ENCODE data around the gene FHOD3.
"Not testable (repeated sequence)": the region's sequence is repeated elsewhere in the genome, so short reads cannot be mapped to it uniquely, and the experiment has no call there.

FHOD3 gene

GRCh38 chr18:36543991-36544725, 246.6 kb downstream of the FHOD3 start:
- Histone ChIP-seq H3K18ac (ENCODE audit: low read length) (no peak overlapping the region), H3K4ac (ENCODE audit: low read depth, low read length) (no peak overlapping the region), H3K4me3 (ENCODE audit: low read length) (no peak overlapping the region), H3K79me2 (ENCODE audit: control insufficient read depth, insufficient read depth, low read length) (no peaks in the 10 kb centered on the region), H3K56ac (ENCODE audit: low read length) (no peak overlapping the region), H4K5ac (ENCODE audit: low read length) (no peak overlapping the region), H3K27me3 (ENCODE audit: insufficient read depth, low read length, poor library complexity) (no peaks in the 10 kb centered on the region), H3K27ac (ENCODE audit: low read depth, low read length) (no peak overlapping the region), H4K8ac (ENCODE audit: low read depth, low read length) (no peak overlapping the region), H3K36me3 (ENCODE audit: control insufficient read depth, insufficient read depth, low read length) (no peaks in the 10 kb centered on the region), H3K23ac (ENCODE audit: low read length) (no peak overlapping the region), H2BK120ac (ENCODE audit: low read depth, low read length) (no peak overlapping the region), H3K9ac (ENCODE audit: low read length) (no peak overlapping the region), H3K79me1 (ENCODE audit: low read length) (no peaks in the 10 kb centered on the region), H2BK15ac (replicated peaks; ENCODE audit: low read depth) (no peak overlapping the region), H2BK5ac (ENCODE audit: low read length) (no peak overlapping the region), H3K4me2 (ENCODE audit: low read length) (no peak overlapping the region), H2AK5ac (ENCODE audit: low read length) (no peak overlapping the region), H3K4me1 (ENCODE audit: control insufficient read depth, low read depth, low read length) (no peaks in the 10 kb centered on the region)
- WGBS (ENCODE audit: extremely low coverage, insufficient coverage, low lambda C conversion rate), result no CpG with 5 or more reads among the region's 15 CpGs
- no peak for DNase-seq

GRCh38 chr18:36545821-36546427, 248.4 kb downstream of the FHOD3 start:
- Histone ChIP-seq H2BK15ac (replicated peaks; ENCODE audit: low read depth) (no peak overlapping the region), H3K79me2 (ENCODE audit: control insufficient read depth, insufficient read depth, low read length) (no peaks in the 10 kb centered on the region), H2BK5ac (ENCODE audit: low read length) (no peak overlapping the region), H3K4me3 (ENCODE audit: low read length) (no peak overlapping the region), H4K5ac (ENCODE audit: low read length) (no peak overlapping the region), H3K79me1 (ENCODE audit: low read length) (no peaks in the 10 kb centered on the region), H2AK5ac (ENCODE audit: low read length) (no peak overlapping the region), H3K9ac (ENCODE audit: low read length) (no peak overlapping the region), H4K8ac (ENCODE audit: low read depth, low read length) (no peak overlapping the region), H3K4me2 (ENCODE audit: low read length) (no peak overlapping the region), H3K36me3 (ENCODE audit: control insufficient read depth, insufficient read depth, low read length) (no peaks in the 10 kb centered on the region), H2BK120ac (ENCODE audit: low read depth, low read length) (no peak overlapping the region), H3K27me3 (ENCODE audit: insufficient read depth, low read length, poor library complexity) (no peaks in the 10 kb centered on the region), H3K23ac (ENCODE audit: low read length) (no peak overlapping the region), H3K18ac (ENCODE audit: low read length) (no peak overlapping the region), H3K27ac (ENCODE audit: low read depth, low read length) (no peak overlapping the region), H3K56ac (ENCODE audit: low read length) (no peak overlapping the region), H3K4me1 (ENCODE audit: control insufficient read depth, low read depth, low read length) (no peaks in the 10 kb centered on the region), H3K4ac (ENCODE audit: low read depth, low read length) (no peak overlapping the region)
- DNase-seq, result no peak
- WGBS (ENCODE audit: extremely low coverage, insufficient coverage, low lambda C conversion rate), result no CpG with 5 or more reads among the region's 6 CpGs

GRCh38 chr18:36546876-36547275, 249.4 kb downstream of the FHOD3 start:
- Histone ChIP-seq H4K5ac (ENCODE audit: low read length) (no peak overlapping the region), H3K4me2 (ENCODE audit: low read length) (no peak overlapping the region), H3K79me2 (ENCODE audit: control insufficient read depth, insufficient read depth, low read length) (no peaks in the 10 kb centered on the region), H3K27me3 (ENCODE audit: insufficient read depth, low read length, poor library complexity) (no peaks in the 10 kb centered on the region), H3K4me1 (ENCODE audit: control insufficient read depth, low read depth, low read length) (no peaks in the 10 kb centered on the region), H2BK5ac (ENCODE audit: low read length) (no peak overlapping the region), H2BK15ac (replicated peaks; ENCODE audit: low read depth) (no peak overlapping the region), H3K27ac (ENCODE audit: low read depth, low read length) (no peak overlapping the region), H3K4me3 (ENCODE audit: low read length) (no peak overlapping the region), H2BK120ac (ENCODE audit: low read depth, low read length) (no peak overlapping the region), H3K79me1 (ENCODE audit: low read length) (no peaks in the 10 kb centered on the region), H3K23ac (ENCODE audit: low read length) (no peak overlapping the region), H3K4ac (ENCODE audit: low read depth, low read length) (no peak overlapping the region), H3K18ac (ENCODE audit: low read length) (no peak overlapping the region), H3K9ac (ENCODE audit: low read length) (no peak overlapping the region), H3K36me3 (ENCODE audit: control insufficient read depth, insufficient read depth, low read length) (no peaks in the 10 kb centered on the region), H4K8ac (ENCODE audit: low read depth, low read length) (no peak overlapping the region), H3K56ac (ENCODE audit: low read length) (no peak overlapping the region), H2AK5ac (ENCODE audit: low read length) (no peak overlapping the region)
- DNase-seq, result no peak
- WGBS (ENCODE audit: extremely low coverage, insufficient coverage, low lambda C conversion rate), result no CpG with 5 or more reads among the region's 8 CpGs

GRCh38 chr18:36547544-36547943, 250.0 kb downstream of the FHOD3 start:
- H4K8ac ChIP-seq (ENCODE audit: low read depth, low read length), result no peak overlapping the region
- H3K27ac ChIP-seq (ENCODE audit: low read depth, low read length), result no peak overlapping the region
- no peak overlapping the region for H2BK15ac ChIP-seq (replicated peaks; ENCODE audit: low read depth)
- no peak overlapping the region for H3K23ac ChIP-seq (ENCODE audit: low read length)
- DNase-seq, result no peak
- no peaks in the 10 kb centered on the region for H3K79me1 ChIP-seq (ENCODE audit: low read length)
- no peaks in the 10 kb centered on the region for H3K4me1 ChIP-seq (ENCODE audit: control insufficient read depth, low read depth, low read length)
- H2AK5ac ChIP-seq (ENCODE audit: low read length), result no peak overlapping the region
- H3K4ac ChIP-seq (ENCODE audit: low read depth, low read length), result no peak overlapping the region
- no peak overlapping the region for H3K18ac ChIP-seq (ENCODE audit: low read length)
- H4K5ac ChIP-seq (ENCODE audit: low read length), result no peak overlapping the region
- no peaks in the 10 kb centered on the region for H3K79me2 ChIP-seq (ENCODE audit: control insufficient read depth, insufficient read depth, low read length)
- H3K4me2 ChIP-seq (ENCODE audit: low read length), result no peak overlapping the region
- H3K36me3 ChIP-seq (ENCODE audit: control insufficient read depth, insufficient read depth, low read length), result no peaks in the 10 kb centered on the region
- no CpG with 5 or more reads among the region's 11 CpGs for WGBS (ENCODE audit: extremely low coverage, insufficient coverage, low lambda C conversion rate)
- H3K56ac ChIP-seq (ENCODE audit: low read length), result no peak overlapping the region
- no peak overlapping the region for H2BK5ac ChIP-seq (ENCODE audit: low read length)
- H3K27me3 ChIP-seq (ENCODE audit: insufficient read depth, low read length, poor library complexity), result no peaks in the 10 kb centered on the region
- no peak overlapping the region for H3K4me3 ChIP-seq (ENCODE audit: low read length)
- H2BK120ac ChIP-seq (ENCODE audit: low read depth, low read length), result no peak overlapping the region
- H3K9ac ChIP-seq (ENCODE audit: low read length), result no peak overlapping the region

- H3K4me3 ChIP-seq (ENCODE audit: low read length); DNase-seq; H2BK15ac ChIP-seq (replicated peaks; ENCODE audit: low read depth); H4K5ac ChIP-seq (ENCODE audit: low read length); H3K9ac ChIP-seq (ENCODE audit: low read length); H2AK5ac ChIP-seq (ENCODE audit: low read length); H3K23ac ChIP-seq (ENCODE audit: low read length); H3K4ac ChIP-seq (ENCODE audit: low read depth, low read length); H3K4me2 ChIP-seq (ENCODE audit: low read length); H3K36me3 ChIP-seq (ENCODE audit: control insufficient read depth, insufficient read depth, low read length); H3K79me1 ChIP-seq (ENCODE audit: low read length); H3K27ac ChIP-seq (ENCODE audit: low read depth, low read length); H2BK5ac ChIP-seq (ENCODE audit: low read length); H3K18ac ChIP-seq (ENCODE audit: low read length); H3K79me2 ChIP-seq (ENCODE audit: control insufficient read depth, insufficient read depth, low read length); H3K4me1 ChIP-seq (ENCODE audit: control insufficient read depth, low read depth, low read length); H4K8ac ChIP-seq (ENCODE audit: low read depth, low read length); H3K27me3 ChIP-seq (ENCODE audit: insufficient read depth, low read length, poor library complexity); H2BK120ac ChIP-seq (ENCODE audit: low read depth, low read length); H3K56ac ChIP-seq (ENCODE audit: low read length): not testable (repeated sequence)
- no CpG with 5 or more reads among the region's 1 CpG for WGBS (ENCODE audit: extremely low coverage, insufficient coverage, low lambda C conversion rate)
Measured at GRCh38 chr18:36551274-36551673, 253.8 kb downstream of the FHOD3 start.

GRCh38 chr18:36558234-36558633, 260.7 kb downstream of the FHOD3 start:
- no peak overlapping the region for H3K4me2 ChIP-seq (ENCODE audit: low read length)
- no peaks in the 10 kb centered on the region for H3K36me3 ChIP-seq (ENCODE audit: control insufficient read depth, insufficient read depth, low read length)
- no peaks in the 10 kb centered on the region for H3K4me1 ChIP-seq (ENCODE audit: control insufficient read depth, low read depth, low read length)
- no peaks in the 10 kb centered on the region for H3K79me2 ChIP-seq (ENCODE audit: control insufficient read depth, insufficient read depth, low read length)
- no peak overlapping the region for H2BK5ac ChIP-seq (ENCODE audit: low read length)
- no peaks in the 10 kb centered on the region for H3K27me3 ChIP-seq (ENCODE audit: insufficient read depth, low read length, poor library complexity)
- DNase-seq, result no peak
- no peaks in the 10 kb centered on the region for H3K79me1 ChIP-seq (ENCODE audit: low read length)
- no peak overlapping the region for H3K27ac ChIP-seq (ENCODE audit: low read depth, low read length)
- no CpG with 5 or more reads among the region's 1 CpG for WGBS (ENCODE audit: extremely low coverage, insufficient coverage, low lambda C conversion rate)
- no peak overlapping the region for H3K9ac ChIP-seq (ENCODE audit: low read length)
- no peak overlapping the region for H3K23ac ChIP-seq (ENCODE audit: low read length)
- no peak overlapping the region for H4K8ac ChIP-seq (ENCODE audit: low read depth, low read length)
- no peak overlapping the region for H2BK15ac ChIP-seq (replicated peaks; ENCODE audit: low read depth)
- no peak overlapping the region for H4K5ac ChIP-seq (ENCODE audit: low read length)
- H2BK120ac ChIP-seq (ENCODE audit: low read depth, low read length), result no peak overlapping the region
- no peak overlapping the region for H3K18ac ChIP-seq (ENCODE audit: low read length)
- no peak overlapping the region for H3K4ac ChIP-seq (ENCODE audit: low read depth, low read length)
- no peak overlapping the region for H2AK5ac ChIP-seq (ENCODE audit: low read length)
- no peak overlapping the region for H3K56ac ChIP-seq (ENCODE audit: low read length)
- no peak overlapping the region for H3K4me3 ChIP-seq (ENCODE audit: low read length)
